GM19351 (cell line): Measurements from ENCODE around the gene DDX41.

ENCODE experiments used
- ATAC-seq: cut with Tn5 transposase; IDR thresholded peaks from one replicate; pipeline ENCODE4 v1.9.1; 2021; ENCODE audit warnings: mild to moderate bottlenecking, moderate library complexity; ENCODE audit not compliant: unreplicated experiment

Gene DDX41

GRCh38 chr5:177484902-177485549 is 31.7 kb downstream of the DDX41 start:
- ATAC-seq: no peak

- ATAC-seq: no peak
Measured at GRCh38 chr5:177483994-177484901, 32.5 kb downstream of the DDX41 start.

GRCh38 chr5:177483042-177483441 is 33.7 kb downstream of the DDX41 start:
- no peak for ATAC-seq

GRCh38 chr5:177482359-177482795 is 34.4 kb downstream of the DDX41 start:
- no peak for ATAC-seq

GRCh38 chr5:177479774-177480173 is 37.0 kb downstream of the DDX41 start:
- no peak for ATAC-seq

GRCh38 chr5:177478711-177479646 is 37.8 kb downstream of the DDX41 start:
- no peak for ATAC-seq

GRCh38 chr5:177477701-177478477 is 38.9 kb downstream of the DDX41 start:
- ATAC-seq: no peak

GRCh38 chr5:177476531-177477233 is 40.1 kb downstream of the DDX41 start:
- no peak for ATAC-seq

- ATAC-seq: no peak
Measured at GRCh38 chr5:177475563-177476427, 41.0 kb downstream of the DDX41 start.

GRCh38 chr5:177474846-177475562 is 41.8 kb downstream of the DDX41 start:
- no peak for ATAC-seq

GRCh38 chr5:177474002-177474476 is 42.7 kb downstream of the DDX41 start:
- no peak for ATAC-seq

GRCh38 chr5:177473443-177474001 is 43.2 kb downstream of the DDX41 start, which contains the start of gene DBN1:
Gene DBN1 (minus strand): TSS chr5:177473634. CDS start chr5:177473521, 113 bp downstream.
- ATAC-seq: peak; percentile 40

GRCh38 chr5:177472460-177473442 is 44.0 kb downstream of the DDX41 start:
- peak; percentile 49 for ATAC-seq

GRCh38 chr5:177471610-177472356 is 45.0 kb downstream of the DDX41 start:
- no peak for ATAC-seq

- no peak for ATAC-seq
Measured at GRCh38 chr5:177470759-177471536, 45.8 kb downstream of the DDX41 start.
